ENCODE measurements around the gene WWOX.
"Not testable (repeated sequence)": the region's sequence is repeated elsewhere in the genome, so short reads cannot be mapped to it uniquely, and the experiment has no call there.

DNA sequence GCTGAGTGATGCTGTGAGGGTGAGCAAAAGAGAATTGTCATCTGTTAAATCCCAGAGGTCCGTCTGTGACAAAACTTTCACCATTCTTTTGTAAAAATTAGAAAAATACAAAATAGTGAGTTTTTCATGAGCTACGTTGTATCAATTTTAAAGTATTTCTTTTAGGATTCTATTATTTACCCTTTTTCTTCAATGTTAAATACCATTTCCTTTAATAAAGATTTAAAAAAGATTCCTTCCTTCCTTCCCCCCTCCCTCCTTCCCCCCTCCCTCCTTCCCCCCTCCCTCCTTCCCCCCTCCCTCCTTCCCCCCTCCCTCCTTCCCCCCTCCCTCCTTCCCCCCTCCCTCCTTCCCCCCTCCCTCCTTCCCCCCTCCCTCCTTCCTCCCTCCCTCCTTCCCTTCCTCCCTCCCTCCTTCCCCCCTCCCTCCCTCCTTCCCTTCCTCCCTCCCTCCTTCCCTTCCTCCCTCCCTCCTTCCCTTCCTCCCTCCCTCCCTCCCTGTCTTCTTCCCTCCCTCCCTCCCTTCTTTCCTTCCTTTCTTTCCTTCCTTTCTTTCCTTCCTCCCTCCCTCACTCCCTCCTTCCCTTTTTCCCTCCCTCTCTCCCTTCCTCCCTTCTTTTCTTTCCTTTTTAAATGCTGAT, 505.1 kb downstream of the WWOX start:
- TF ChIP-seq, protein P1, sequence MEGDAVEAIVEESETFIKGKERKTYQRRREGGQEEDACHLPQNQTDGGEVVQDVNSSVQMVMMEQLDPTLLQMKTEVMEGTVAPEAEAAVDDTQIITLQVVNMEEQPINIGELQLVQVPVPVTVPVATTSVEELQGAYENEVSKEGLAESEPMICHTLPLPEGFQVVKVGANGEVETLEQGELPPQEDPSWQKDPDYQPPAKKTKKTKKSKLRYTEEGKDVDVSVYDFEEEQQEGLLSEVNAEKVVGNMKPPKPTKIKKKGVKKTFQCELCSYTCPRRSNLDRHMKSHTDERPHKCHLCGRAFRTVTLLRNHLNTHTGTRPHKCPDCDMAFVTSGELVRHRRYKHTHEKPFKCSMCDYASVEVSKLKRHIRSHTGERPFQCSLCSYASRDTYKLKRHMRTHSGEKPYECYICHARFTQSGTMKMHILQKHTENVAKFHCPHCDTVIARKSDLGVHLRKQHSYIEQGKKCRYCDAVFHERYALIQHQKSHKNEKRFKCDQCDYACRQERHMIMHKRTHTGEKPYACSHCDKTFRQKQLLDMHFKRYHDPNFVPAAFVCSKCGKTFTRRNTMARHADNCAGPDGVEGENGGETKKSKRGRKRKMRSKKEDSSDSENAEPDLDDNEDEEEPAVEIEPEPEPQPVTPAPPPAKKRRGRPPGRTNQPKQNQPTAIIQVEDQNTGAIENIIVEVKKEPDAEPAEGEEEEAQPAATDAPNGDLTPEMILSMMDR (IDR thresholded peaks at IDR 0.05; ENCODE audit: borderline replicate concordance, extremely low read depth, low read length, poor library complexity, severe bottlenecking), result not testable (repeated sequence)
- not testable (repeated sequence) for TF ChIP-seq EZH2 (IDR thresholded peaks at IDR 0.05; ENCODE audit: borderline replicate concordance, low read depth, low read length, severe bottlenecking)
